DMS153 treated with DMSO at 0.1 percent for 48 hours (cell line): Measurements from ENCODE around the gene PHC2.

Experiments used
- DNase-seq: peaks from one replicate; lab custom pipeline; 2025; ENCODE audit not compliant: unreplicated experiment; lab: John Stamatoyannopoulos, UW

Gene PHC2

DNA sequence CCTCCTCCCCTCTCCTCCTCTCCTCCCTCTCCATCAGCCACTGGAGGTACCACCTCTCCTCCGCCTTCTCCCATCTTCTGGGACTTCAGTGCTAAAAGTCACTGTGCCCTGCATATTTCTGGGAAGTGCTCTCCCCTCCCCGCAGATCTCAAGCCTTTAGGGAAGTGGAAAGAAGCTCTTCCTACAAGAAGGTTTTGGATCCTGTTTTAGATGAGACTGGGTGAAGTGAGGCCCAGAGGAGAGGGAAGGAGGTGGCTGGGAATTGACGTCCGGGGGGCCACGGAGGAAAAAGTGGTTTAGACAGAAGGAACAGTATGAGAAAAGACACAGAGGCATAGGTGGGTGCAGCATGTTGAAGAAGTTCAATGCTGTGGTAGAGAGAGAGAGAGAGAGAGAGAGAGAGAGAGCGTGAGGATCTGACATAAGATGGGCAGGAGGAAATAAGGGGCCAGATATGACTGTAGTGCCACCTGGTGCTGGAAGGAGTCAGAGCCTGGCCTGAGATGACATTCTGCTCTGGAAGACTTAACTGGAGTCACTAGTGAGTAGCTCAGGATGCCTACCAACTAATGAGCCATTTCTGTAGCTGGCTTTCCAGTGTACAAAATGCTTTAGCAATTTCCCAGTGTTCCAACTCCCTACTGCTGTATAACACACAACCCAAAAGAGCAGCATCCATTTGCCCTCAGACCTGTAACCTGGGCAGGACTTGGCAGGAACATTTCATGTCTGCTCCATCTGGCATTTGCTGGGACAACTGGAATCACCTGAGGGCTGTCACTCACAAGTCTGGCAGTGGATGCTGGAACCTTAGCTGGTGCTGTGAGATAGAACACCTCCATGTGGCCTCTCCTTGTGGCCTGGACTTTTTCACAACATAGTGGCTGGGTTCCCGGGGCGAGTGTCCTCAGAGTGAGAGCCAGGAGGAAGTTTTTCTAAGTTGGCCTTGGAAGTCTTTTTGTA, 24.9 kb upstream of the PHC2 start:
- peak; percentile 80 for DNase-seq

DNA sequence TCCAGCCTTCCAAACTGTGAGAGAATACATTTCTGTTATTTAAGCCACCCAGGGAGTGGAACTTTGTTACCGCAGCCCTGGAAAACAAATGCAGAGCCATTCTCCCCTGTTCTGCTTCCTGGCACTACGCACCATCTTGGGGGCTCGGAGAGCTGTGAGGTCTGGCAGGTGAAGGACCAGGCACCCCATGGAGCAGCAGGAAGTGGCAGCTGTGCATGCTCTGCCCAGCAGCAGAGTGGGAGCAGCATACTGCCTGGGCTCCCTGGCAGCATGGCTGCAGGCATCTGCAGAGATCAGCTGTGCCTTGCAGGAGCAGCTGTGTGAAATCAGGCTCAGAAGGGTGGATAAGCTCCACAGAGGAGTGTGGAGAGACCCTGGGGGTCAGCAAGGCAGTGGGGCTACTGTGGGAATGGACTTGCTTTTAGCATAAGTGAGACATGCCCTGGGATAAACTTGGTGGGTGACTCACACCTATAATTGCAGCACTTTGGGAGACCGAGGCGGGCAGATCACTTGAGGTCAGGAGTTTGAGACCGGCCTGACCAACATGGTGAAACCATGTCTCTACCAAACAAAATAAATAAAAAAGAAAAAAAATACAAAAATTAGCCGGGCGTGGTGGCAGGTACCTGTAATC, 23.9 kb upstream of the PHC2 start:
- no peak for DNase-seq

DNA sequence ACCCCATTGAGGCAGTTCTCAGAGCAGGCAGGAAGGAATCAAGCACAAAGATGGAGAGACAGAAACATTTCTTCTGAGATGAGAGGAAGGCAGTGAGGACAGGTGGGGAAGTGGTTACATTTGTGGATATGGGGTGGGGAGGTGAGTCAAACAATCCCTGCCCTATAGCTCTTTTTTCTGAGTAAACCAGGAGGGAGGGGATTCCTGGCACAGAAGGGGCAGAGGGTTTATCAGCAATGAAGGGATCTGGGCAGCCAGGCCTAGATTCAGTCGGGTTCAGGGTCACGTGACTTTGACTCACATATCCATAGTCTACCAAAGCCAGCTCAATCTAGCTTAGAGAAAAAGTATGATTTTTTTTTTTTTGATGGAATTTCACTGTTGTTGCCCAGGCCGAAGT, 15.7 kb upstream of the PHC2 start:
- DNase-seq: no peak

DNA sequence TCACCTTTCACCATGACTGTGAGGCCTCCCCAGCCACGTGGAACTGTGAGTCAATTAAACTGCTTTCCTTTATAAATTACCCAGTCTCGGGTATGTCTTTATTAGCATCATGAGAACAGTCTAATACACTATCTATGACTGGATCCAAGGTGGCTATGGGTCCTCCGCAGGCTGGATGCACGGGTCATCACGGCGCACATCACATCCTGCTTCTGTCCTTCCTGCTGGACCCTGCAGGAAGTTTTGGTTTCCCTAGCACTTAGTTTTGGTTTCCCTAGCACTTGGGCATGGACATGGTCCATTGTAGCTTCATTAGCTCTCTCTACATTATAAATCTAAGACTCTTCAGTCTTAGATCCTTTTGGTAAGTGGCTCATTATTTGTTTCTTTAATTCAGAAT, 14.2 kb upstream of the PHC2 start:
- no peak for DNase-seq

DNA sequence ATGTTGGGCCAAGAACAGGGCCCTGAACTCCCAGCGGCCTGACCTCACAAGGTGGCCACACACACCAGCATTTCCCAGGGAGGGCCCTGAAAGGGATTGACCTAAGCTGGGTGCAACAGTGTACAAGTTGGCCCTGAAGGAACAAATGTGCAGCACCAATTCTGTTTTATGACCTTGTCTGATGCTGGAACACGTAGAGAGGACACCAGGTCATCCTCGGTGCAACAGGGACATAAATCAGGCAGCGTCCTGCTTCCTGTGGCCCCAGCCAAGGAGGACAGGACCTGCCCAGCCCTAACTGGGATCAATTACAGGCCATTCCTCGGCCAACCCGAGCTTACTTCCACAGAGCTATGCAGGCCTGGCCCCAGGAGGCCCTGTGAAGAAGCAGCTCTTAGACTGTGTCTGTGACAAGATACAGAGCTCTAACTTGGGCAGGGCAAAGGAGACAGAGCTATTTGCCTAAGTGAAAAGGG, 12.8 kb upstream of the PHC2 start:
- no peak for DNase-seq

DNA sequence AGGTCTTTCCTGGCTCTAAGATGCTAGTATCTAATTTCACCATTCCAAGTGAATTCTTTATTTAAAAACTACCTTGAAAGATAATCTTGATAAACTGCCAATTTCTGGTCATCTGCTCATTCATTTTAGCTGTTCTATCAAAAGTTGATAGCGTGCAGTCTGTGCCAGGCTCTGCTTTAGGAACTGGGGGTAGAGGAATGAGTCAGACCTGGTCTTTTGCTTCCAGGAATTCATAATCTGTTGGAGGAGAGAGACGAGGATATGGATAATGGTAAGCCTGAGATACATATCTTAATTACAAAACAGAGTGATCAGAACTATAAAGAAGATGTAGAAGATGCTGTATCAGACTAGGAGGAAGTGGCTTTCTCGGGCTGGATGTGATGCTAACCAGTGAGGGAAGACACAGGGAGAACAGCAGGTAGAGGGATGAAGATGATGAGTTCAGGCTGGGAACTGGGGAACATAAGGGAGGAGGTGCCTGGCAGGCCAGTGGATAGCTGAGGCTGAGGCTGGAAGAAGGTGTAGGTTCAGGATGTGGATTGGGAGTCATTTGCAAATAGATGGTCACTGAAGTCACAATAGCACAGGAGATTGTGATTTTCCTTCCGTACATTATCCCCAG, 12.3 kb upstream of the PHC2 start:
- DNase-seq: no peak

DNA sequence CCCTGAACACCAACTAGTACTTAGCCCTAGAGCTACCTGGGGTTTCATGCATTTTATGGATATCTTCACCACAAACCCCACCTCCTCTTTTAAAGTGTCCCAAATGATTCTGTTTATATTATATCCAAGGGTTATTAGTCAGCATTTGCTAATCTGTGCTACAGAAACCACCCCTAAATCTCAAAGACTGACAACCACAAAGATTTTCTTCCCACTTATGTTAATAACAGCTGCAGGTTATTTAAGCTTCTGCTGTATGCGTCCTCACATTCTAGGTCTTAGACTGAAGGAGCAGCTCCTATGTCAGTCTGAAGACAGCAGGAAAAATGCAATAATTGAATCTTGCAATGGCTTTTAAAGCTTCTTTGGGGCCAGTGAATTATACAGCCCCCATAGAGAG, 11.2 kb upstream of the PHC2 start:
- no peak for DNase-seq

DNA sequence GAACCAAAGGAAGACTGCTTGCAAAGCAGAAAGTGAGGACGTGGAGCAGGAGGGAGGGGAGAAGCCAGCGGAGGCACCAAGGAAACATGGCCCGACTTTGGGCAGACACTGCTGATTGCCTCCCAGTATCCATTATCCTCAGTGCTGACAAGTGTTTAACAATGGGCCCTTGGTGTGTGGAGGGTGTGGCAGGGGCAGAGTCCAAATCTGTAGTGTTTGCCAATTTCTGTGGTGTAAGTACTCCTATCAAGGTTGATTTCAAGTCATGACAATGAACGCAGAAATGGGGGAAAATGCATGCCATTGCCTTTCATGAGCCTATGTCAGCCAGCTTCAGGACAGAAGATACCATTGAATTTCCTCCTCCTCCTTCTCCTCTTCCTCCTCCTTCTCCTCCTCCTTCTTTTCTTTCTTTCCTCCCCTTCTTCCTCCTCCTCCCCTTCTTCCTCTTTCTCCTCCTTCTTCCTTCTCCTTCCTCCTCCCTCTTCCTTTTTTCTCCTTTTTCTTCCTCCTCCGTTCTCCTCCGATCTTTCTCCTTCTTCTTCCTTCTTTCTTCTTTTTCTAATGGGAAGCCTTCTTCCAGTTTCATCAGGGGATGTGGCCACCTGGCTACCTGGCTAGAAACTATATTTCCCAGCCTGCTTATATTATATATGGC, 10.3 kb upstream of the PHC2 start:
- DNase-seq: no peak

DNA sequence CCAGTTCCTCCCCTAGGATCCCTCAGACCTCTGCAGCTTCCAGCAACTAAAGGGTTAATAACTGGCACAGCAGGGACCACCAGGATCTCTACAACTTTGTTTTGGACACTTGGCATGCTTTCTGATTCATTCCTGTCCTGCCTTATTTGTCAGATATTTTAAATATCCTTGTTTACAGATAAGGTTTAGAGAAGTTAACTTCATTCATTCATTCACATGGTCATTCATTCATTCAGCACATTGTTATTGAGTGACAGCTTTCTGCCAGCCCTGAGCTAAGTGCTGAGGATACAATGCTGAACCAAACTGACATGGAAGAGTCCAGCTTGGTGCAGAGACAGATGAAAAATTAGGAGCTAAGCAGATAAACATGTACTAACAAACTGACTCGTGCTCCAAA, 8.8 kb upstream of the PHC2 start:
- no peak for DNase-seq

DNA sequence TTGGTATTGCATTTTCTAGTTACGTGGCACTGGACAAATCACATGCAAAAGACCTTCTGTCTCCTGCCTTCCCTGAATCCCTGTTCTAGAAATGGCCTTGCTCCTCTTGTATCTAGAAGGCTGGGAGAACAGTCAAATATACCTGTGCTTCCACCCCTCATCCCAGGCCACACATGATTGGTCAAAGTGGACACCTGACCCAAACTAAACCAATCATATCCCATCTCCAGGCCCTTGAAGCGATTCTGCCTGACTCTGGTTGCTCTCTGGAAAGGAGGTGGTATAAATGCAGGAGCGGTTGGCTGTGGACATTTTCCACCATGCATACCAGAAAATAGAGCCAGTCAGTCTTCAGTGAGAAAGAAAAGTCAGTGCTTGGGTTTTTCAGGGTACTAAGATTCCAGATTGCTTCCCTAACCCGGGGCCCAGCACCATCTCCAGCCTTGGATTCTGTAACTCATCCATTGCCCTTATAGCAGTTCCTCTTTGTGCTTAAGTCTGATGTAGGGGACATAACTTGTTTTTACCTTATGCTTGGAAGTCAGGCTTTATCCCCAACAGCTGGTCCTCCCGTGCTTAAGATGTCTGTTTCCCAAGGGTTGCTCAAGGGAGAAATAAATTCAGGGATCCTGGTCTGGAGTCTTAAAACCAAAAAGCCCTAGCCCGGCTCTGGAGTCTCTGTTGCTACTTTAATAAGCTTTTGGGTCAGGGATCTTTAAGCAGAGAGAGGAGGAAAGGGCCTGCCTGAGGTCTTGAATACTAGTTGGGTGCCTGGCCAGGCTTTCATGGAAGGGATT, 7.7 kb upstream of the PHC2 start:
- DNase-seq: no peak

DNA sequence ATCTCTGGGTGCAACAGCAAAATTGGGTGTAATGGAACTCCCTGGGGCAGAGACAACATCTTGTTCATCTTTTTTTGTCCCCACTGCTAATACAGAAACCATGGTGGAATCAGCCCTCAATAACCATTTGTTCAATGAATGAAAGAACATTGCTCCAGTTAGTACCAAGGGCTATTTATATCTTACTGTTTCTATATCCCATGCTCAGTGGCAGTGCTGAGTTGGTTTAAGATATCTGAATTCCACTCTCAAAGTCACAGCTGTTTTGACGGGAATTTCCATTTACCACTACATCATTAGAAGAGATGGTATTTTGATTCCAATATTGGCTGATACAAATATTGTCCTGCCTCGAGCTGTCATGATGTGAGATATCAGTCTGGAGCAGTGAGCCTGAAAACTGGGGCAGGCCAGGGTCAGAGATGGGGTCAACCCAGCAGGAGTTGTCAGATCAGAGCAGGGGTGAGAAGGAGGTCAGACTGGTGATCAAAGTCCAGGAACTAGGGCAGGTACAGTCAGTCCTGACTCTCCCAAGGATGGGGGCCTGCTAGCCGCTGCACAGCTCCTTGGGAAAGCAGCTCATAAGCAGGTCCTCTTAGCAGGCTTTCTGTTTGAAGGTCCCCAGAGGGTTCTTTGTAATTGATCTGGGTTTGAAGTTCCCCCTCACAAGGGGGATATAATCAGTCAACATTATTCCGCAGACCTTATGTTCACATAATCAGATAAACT, 5.8 kb upstream of the PHC2 start:
- DNase-seq: no peak

DNA sequence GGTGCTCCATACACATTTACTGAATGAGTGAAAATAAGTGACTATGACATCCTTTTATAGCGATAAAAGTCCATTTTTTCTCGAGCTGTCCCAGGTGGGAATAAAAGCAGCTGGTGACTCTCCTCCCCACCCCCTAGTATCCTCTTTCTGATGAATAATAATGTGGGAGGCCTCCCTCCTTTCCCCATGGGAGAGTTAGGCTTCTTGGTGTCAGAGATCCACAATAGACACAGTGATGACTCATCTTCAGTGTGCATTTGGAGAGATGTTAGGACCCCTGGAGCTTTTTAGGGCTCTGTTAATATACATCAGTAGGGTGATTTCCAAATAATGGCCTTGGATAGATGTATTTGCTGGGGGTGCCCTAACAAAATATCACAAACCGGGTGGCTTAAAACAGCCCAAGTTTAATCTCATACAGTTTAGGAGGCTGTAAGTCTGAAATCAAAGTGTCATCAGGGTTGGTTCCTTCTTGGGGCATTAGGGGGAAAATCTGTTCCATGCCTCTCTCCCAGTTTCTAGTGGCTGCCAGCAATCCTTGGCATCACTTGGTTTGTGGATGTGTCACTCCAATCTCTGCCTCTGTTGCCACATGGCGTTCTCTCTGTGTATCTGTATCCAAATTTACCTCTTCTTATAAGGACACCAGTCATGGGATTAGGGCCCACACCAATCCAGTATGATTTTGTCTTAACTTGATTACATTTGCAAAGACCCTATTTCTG, 4.4 kb upstream of the PHC2 start:
- no peak for DNase-seq

DNA sequence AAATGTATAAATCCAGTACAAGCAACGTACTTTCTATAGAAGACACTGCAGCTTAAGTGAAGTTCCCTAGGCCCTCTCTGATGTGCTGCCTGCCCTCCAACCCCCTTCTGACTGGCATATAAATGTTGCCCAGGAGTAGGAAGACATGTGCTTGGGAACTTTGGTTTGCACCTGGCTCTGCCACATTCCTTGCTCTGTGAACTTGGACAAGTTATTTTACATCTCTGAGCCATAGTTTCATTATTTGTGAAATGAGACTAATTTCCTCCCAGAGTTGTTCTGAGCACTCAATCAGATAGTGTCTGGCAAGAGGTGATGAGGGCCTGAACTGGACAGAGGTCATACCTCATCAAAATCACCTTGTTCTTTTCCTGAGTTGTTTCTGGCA, 3.5 kb upstream of the PHC2 start:
- DNase-seq: no peak

DNA sequence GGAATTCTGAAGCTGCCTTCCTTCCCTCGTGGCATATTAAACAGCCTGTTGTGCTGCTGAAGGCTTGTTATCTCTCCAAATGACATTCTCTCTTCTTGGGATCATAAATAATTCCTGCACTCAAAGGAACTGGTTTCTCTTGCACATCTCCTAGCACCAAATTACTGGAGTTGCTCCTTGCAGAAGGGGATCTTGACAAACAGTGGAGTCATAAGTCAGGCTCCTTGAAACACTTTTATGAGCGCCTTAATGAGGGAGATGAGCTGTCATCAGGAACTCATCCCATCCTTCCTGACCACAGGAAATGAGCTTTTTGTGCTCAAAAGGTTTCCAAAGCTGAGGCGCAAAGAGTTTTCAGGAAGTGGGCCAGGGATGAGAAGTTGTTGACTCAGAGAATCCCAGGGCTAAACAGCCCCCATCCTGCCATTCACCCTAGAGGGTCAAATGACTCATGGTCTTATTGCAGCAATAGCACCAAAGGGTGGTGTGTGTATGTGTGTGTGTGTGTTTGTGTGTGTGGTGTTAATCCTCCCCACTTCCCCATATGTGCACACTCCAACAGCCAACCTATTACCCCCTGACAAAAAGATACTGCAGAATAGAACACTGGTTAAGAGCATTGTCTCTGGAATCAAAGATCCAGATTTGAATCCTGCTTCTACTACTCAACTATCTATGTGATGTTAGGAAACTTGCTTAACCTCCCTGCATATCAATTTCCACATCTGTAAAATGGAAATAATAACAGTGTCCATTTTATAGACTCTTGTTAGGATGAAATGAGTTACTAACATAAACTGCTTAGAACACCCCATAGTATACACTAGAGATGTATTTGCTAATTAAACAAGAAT, 2.8 kb upstream of the PHC2 start:
- no peak for DNase-seq

DNA sequence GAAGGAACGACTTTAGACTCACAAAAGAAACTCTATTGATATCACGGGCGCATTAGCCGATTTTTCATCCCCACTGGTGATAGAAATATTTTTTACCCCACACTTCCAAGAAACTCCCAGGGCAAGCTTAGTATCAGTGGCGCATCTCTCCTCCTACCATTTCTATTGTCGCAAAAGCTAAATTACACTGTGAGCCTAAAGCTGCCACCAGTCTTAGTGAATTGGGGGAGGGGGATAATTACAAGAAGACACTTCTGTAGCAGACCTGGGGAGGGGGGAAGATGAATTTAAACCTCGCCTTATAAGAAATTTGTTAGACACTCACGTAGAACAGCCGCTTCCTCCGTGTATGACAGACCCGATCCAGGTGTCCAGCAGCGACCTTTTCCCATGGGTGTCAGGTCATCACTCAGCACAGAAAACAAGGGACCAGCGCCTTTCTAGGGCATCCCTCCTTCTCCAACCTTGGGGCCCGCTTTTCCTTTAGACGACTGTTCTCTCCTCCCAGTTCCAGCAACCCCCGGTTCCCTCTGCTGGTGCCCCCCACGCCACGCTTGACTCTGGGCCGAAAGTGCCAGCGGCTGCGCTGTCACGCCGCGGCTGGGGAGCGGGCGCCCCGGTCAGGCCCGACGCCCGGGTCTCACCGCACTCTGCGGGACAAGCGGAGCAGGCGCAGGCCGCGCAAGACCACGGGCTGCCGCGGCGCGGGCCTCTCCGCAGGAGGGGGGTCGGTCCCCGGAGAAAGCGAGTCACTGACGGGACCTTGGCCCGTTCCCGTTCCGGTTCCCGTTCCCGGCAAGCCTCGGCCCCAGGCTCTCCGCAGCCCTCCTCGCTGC, 821 bp downstream of the PHC2 start:
- no peak for DNase-seq

DNA sequence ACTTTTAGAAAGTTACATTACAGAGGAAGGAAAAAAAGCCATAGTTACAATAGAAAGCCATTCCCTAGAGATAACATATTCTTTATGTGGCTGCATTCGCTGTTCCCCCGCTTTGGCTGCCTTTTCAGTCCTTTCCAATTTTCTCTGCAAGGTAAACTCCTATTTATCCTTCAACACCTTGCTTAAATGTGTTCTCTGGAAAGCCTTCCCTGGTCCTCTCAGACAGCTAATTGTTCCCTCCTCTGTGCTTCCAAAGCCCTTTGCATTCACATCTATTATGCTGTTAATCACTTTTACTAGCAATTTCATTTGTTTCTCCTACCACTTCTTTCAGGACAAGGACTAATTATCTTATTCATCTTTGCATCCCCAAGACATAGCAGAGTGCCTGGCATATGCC, 1.6 kb downstream of the PHC2 start:
- no peak for DNase-seq

DNA sequence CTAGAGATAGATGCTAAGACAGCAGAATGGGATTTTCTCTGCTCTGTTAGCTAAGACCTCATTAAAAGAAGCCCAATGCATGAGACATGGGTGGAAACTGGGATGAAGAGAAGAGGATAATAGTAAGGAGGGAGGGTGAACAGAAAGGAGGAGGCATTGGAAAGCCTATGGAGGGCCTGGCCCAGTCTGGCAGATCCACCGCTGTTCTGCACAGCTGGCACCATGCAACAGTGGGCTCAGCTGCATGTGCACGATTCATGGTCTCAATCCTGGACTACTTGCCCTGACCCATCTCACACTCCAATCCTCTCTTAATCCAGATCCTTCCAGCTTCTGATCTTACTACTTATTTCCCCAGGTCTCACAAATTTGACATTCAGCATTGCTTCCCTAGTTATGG, 2.2 kb downstream of the PHC2 start:
- no peak for DNase-seq

DNA sequence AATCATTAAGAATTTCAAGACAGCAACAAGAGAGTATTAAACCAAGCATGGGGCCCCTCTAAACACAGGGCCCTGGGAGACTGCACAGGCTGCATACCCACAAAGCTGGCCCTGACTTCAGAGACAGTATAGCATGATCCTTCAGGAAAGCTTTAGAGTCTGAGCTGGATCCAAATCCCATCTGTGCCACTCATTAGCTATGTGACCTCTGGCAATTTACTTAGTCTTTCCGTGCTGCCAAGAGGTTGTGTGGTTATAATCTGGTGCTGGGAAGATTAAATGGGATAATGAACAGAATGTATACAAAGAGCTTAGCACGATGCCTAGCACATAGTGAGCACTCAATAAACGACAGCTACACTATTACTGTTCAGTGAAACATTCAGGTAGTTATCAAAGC, 4.0 kb downstream of the PHC2 start:
- DNase-seq: no peak
